HG03039 (cell line): ENCODE results near the gene ZNRF1.
"Not testable (repeated sequence)": the region's sequence is repeated elsewhere in the genome, so short reads cannot be mapped to it uniquely, and the experiment has no call there.

Experiments used
- ATAC-seq: cut with Tn5 transposase; IDR thresholded peaks from one replicate; pipeline ENCODE4 v1.9.1; 2021; ENCODE audit warnings: mild to moderate bottlenecking, moderate library complexity; ENCODE audit not compliant: unreplicated experiment

The ZNRF1 gene

DNA sequence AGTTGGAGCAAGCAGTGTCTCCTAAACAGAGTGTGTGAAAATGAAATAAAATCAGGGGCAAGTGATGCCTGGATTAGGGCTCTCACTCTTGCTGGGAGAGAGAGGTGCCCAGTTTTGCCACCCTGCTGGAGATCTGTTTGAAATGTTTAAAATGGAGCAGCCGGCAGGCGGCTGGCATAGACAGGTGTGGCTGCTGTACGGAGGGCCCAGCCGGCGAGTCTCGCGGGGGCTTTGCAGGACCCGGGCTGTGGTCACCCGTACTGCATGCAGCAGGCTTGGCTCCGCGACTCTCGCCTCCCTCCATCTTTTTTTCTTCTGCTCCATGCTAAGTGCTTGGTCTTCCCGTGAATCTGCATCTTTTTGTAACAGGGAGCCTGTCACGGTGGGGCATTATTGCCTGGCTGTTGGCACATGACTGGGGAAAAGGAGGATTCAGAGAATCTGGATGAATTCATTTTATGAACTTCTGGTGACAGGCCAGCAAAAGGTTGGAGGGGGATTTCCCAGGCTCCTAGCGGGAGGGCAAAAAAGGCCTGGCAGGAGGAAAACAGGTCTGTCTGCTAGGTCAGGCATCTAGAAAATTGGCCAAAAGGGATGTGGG is 1.8 kb downstream of the ZNRF1 start:
- no peak for ATAC-seq

DNA sequence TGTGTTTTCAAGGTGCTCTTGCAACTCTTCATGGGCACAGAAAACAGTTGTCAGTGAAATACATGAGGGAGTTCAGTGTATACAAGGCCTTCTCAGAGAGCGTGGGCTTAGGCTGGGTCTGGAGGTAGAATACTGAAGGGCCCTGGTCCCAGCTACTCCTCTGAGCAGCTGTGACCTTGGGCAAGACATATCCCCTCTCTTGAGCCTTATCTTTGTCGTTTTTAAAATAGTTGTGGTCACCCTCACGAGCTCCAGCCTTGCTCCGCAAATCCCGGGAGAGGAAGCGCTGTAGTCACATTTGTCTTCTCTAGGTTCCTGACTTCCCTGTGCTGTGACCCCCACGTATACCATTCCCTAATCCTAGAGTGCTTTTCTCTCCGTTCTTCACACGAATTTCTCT is 3.6 kb downstream of the ZNRF1 start:
- ATAC-seq: no peak

DNA sequence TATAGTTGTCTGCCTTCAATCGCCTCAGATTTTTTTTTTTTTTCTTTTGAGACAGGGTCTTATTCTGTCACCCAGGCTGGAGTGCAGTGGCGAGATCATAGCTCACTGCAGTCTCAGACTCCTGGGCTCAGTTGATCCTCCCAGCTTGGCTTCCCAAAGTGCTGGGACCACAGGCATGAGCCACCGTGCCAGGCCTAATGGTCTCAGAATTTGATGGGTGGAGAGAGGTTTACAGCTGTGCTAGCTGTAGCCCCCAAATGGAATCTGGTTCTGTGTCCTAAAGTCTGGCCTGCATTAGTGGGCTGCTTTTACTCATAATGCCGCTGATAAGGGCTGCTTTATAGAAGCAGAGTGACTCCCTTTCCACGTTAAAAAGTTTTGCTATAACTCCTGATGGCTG is 5.1 kb downstream of the ZNRF1 start:
- ATAC-seq: no peak

DNA sequence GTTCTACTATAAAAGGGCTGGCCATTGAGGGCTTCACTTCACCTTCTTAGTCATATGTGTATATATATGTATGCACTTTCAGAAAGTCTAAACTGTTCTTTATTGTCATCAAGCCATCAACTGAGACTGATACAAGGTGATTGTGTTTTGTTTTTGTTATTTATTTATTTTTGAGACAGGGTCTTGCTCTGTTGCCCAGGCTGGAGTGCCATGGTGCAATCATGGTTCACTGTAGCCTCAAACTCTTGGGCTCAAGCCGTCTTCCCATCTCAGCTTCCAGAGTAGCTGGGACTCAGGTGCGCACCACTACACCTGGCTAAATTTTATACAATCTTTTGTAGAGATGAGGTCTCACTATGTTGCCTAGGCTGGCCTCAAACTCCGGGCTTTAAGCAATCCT is 5.6 kb downstream of the ZNRF1 start:
- no peak for ATAC-seq

DNA sequence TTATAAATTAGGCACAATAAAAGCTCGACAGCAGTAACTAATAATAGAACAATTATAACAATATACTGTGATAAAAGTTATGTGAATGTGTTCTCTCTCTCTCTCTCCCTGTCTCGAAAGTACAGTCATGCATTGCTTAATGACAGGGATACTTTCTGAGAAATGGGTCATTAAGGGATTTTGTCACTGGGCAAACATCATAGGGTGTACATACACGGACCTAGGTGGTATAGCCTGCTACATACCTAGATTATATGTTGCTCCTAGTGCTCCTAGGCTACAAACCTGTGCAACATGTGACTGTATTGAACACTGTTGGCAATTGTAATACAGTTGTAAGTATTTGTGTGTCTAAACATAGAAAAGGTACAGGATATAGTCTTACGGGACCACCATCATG is 6.9 kb downstream of the ZNRF1 start:
- no peak for ATAC-seq

DNA sequence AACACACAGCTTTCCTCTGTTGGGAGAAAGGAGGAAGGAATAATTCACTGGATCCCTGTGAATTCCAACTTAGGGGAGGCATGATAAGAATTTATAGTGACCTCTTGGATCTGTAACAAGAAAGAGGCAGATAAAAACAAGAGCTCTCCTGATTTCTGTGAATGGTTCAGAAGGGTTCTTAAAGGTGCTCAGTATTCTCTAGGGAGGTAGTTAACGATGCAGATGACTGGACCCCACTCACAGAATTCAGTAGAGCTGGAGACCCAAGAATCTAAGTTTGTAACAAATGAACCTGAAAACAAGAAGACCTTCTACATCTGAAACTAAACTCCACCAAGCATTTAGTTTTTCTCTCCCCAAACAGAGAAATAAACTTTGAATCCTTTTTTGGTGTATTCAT is 8.6 kb downstream of the ZNRF1 start:
- no peak for ATAC-seq

DNA sequence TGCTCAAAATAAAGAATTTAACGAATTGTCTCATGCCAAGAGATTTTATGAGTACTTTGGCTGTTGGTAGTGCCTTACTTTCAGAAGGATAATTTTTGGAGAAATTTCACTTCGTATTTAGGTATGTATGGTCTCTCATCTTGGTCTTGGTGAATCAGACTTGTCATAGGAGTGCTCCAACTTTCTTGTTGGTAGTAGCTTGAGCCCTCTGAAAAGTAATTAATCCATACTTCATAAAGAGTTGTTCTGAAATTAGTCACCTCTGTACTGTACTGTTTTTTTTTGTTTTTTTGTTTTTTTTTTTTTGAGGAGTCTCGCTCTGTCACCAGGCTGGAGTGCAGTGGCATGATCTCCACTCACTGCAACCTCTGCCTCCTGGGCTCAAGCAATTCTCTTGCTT is 11.6 kb downstream of the ZNRF1 start:
- no peak for ATAC-seq

DNA sequence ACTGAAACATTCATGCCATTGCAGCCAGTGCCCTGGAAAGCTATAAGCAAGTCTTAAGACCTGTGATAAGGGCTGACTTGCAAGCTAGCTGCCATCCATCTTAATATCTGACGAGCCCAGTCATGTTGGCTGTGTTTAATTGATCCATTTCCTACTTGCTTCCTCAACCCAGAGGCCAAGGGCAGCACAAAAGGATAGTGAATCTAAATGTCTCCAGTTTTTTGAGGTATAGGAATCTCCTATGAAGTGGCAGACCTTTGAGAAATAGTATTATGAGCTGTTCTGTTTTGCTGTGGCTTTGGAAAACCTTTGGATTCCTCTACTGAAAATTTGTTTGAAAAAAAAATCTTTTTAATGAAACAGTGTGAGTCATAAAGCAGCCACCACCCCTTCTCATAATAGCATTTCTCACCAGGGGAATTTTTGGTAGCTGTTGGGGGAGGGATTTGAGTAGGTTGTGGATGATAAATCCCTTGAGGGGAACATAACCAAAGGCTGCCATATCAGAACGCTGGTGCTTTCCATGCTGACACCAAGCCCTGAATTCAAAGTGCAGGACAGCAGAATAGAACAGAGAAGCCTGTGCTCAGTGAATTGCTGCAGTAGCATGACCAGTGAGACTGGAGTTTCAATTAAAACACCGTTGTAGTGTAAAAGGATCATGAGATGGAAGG is 12.9 kb downstream of the ZNRF1 start:
- peak; percentile 52 for ATAC-seq

DNA sequence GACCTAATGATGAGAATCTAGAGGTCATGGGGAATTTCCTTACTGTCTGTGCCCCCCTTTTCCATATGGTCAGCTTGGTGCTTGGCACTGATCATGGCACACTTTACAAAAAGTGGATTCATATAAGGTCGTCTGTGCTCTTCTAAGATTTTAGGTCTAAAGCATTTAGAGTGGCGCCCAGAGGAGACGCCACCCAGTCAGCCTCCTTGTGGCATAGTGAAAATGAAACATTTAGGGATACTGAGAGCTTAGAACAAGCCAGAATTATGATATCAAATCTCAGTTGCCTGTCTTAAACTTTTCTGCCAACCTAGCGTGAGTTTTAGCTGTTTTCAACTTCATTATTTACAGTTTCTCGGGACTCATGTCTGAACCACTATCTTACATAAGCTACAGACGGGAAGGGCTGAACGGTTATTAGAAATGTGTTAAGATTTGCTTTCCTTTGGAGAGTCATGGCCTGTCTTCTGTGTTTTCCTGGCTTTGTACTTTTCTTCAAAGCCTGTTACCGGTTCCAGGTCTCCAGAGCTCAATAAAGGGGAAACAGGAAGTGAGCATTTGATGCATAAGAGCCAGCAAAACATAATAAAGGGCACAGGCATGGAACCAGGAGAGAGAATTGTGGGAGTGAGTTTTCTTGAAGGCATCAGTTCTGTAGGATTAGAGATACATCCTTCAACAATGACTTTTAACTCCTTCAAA is 13.7 kb downstream of the ZNRF1 start:
- ATAC-seq: peak; percentile 23

DNA sequence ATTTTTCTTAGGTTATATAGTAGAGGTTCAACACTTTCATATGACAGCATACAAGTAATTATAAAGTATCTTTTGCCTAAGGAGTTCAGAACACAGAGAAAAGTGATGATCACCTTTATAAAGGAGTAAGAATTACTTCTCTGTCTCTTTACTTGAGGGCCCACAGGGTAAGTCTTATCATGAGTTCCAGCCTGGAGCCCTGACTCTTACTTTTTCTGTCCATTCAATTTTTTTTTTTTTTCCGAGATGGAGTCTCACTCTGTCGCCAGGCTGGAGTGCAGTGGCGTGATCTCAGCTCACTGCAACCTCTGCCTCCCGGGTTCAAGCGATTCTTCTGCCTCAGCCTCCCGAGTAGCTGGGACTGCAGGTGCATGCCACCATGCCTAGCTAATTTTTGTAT is 14.3 kb downstream of the ZNRF1 start:
- not testable (repeated sequence) for ATAC-seq

DNA sequence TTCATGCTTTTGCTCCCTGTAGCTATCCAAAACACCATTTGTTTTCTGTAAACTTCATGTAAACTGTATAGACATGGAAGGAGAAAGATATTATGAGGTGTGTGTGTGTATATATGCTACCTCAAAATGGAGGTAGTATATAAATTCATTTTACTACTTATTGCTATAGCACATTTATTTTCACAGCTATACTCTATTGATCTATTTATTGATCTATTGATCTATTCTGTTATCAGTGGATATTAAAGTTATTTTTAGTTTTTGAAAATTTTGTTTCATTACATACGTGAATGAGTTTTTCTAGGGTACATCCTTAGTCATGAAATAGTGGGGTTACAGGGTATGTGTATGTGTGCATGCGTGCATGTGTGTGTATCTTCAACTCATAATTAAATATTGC is 15.5 kb downstream of the ZNRF1 start:
- ATAC-seq: no peak

DNA sequence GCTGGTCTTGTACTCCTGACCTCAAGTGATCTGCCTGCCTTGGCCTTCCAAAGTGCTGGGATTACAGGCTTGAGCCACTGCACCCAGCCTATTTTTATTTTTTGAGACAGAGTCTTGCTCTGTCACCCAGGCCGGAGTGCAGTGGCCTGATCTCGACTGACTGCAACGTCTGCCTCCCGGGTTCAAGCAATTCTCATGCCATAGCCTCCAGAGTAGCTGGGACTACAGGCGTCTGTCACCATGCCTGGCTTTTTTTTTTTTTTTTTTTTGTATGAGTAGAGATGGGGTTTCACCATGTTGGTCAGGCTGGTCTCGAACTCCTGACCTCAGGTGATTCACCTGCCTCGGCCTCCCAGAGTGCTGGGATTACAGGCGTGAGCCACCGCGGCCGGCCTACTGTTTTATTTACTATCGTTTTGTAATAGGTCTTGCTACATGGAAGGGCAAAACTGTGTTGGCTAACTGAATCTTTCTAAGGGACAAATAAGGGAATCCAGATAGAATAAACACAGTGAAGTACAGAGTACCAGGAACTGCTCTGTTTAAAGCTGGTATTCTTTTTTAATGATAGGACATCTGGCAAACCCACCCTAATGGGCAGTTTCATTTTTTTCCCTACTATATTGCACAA is 17.7 kb downstream of the ZNRF1 start:
- not testable (repeated sequence) for ATAC-seq

DNA sequence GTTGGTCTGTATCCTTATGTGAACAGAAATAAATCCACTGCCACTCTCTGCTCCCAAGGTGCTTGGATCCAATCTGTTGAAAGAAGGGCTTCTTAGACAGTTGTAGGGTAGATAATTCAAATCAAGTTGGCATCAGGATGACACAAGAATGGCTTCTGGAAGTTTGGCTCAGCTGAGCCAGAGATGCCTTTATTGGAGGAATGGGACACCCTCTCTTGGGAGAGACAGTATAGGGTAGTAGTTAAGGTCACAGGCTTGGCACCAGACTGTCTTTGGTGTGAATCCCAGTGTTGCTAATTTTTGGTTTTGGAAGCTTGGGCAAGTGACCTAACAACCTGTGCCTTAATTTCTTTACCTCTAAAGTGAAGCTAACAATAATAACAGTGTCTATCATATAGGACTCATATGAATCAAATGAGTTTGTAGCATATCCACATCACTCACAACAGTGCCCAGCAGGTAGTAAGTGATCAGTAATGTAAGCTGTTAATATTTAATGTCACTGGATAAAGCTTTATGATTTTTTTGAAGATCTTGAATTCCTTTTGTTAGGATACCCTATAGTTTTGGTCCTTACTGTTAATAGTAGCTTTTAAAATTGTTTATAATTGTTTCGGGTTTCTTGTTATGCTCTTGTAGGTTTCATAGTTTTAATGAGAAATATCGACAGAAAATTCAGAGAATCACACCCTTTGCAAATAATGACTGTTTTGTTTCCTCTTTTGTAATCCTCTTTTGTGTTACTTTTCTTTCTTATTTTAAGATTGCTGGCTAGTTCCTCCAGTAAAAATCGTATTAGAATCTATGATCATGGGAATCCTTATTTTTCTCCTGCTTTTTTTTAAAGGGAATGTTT is 19.1 kb downstream of the ZNRF1 start:
- ATAC-seq: no peak

DNA sequence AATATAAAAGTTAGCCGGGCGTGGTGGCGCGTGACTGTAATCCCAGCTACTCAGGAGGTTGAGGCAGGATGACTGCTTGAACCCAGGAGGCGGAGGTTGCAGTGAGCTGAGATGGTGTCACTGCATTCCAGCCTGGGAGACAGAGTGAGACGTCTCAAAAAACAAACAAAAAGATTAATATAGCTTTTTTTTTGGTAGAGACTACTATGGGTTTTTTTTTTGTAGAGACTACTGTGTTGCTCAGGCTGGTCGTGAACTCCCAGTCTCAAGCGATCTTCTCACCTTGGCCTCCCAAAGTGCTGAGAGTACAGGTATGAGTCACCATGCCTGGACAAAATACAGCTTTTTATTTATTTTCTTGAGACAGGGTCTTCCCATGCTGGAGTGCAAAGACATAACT is 20.2 kb downstream of the ZNRF1 start:
- ATAC-seq: no peak

DNA sequence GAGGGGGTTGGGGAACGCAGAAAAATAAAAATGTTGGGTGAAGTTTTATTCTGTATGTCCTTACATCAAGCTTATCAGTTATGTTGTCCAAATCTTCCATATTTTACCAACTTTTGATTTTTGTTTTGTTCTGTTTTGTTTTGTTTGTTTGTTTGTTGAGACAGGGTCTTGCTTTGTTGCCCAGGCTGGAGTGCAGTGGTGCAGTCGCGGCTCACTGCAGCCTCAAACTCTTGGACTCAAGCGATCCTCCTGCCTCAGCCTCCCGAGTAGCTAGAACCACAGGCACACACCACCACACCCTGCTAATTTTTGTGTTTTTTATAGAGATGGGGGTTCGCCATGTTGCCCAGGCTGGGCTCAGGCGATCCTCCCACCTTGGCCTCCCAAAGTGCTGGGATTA is 20.8 kb downstream of the ZNRF1 start:
- ATAC-seq: no peak

DNA sequence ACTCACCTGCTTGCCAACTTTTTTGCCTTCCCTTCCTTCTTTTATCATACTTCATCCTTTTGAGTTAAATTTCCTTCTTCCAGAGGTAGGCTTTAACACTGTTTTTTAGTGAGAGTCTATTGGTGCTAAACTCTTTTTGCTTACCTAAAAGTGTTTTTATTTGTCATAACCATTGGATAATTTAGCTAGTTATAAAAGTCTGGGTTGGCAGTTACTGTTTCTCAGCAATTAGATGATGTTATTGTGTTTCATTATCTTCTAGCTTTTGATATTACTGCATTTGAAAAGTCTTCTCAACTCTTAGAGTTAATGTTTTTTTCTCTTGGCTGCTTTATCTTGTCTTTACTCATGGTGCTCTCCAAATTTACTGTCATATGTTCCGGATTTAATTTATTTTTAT is 22.6 kb downstream of the ZNRF1 start:
- no peak for ATAC-seq

DNA sequence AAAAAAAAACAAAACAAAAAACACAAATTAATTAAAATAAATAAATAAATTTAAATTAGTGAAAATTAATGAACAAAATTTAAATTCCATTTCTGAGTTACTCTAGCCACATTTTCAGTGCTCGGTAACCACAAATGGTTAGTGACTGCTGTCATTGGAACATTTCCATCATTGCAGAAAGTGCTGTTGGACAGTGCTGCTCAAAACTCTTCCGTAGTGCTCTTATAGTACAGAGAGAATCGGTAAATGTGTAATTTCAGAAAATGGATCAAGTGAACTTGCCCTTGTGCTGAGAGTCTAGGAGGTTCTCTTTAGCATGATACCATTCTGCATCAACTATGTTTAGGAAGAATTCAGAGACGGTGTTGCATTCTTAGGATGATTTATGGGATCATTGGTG is 23.7 kb downstream of the ZNRF1 start:
- ATAC-seq: no peak

DNA sequence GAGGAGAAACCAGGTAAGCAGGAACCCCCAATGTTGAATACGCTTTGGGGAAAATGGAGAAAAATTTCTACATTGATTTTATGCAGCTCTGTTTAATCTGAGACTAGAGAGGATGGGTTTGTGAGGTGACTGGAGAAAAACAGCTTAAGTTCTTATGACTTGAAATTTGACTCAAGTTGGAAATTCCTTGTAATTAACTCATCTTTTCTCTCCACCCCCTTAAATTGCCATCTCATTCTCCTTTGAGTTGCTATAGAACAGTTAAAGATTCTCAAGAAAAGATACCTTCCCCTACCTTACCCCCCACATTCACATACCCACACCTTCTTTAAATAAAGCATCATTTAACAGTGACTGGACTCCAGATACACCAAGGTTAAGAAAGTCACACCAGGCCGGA is 24.2 kb downstream of the ZNRF1 start:
- no peak for ATAC-seq

DNA sequence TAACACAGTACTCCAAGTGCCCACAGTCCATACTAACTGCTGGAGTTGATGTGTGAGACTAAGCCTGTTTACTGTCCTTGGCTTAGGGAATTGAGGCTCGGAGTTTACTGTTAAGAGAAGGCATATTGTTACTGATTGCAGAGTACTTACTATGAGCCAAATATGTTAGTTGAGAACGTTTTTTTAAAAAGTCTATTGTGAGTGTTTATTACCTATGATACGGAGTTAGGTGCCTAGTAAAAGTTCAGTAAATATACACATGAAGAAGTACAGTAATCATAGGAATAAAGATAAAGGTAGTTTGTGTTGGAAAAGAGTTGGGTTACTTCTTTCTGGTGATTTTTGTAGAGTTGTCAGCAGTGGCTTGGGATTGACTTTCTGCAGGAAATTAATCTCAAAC is 25.4 kb downstream of the ZNRF1 start:
- ATAC-seq: no peak

DNA sequence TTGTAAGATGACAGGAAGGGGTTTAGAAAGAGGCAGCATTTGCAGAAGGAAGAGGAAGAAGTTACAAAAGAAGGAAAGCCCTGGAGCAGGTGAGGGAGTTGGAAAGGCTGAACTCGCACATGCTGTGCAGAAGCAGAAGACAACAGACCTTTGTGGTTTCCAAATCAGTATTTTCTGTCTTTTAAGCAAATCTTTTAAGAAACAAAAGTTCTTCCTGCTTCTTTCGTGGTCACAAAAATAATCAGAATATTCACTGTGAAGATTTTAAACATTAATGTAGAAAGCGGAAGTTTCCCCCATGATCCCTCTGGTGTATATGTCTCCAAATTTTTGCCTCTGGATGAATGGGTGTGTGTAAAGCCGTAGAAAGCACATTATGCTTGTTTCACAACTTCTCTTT is 25.8 kb downstream of the ZNRF1 start:
- ATAC-seq: no peak

DNA sequence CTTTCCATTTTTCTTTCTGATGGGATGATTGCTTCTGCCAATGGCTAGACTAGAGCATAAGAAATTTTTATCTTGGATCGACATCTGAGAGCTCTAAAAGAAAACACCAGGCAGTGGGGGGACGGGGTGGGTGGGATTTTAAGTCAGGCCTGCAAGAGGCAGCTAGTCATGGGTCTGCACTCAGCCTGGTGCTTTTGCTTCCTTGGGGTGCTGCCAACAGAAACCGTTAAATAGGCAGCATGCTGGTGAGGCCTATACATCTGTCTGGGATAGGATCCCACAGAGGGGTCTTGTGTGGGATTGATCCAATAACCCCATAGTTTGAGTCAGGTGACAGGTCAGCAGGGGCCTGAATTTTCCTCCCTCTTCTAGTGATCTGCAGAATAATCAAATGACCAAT is 26.9 kb downstream of the ZNRF1 start:
- ATAC-seq: no peak
